ENCODE data around the gene PCDHGA5. TPM values are rescaled to one million over a fixed set of nuclear protein-coding genes. Genes with fewer than 3 reads are reported as not detected.
"Not testable (repeated sequence)": the region's sequence is repeated elsewhere in the genome, so short reads cannot be mapped to it uniquely, and the experiment has no call there.

Gene PCDHGA5
- polyA plus RNA-seq, 3 donors: not detected

DNA sequence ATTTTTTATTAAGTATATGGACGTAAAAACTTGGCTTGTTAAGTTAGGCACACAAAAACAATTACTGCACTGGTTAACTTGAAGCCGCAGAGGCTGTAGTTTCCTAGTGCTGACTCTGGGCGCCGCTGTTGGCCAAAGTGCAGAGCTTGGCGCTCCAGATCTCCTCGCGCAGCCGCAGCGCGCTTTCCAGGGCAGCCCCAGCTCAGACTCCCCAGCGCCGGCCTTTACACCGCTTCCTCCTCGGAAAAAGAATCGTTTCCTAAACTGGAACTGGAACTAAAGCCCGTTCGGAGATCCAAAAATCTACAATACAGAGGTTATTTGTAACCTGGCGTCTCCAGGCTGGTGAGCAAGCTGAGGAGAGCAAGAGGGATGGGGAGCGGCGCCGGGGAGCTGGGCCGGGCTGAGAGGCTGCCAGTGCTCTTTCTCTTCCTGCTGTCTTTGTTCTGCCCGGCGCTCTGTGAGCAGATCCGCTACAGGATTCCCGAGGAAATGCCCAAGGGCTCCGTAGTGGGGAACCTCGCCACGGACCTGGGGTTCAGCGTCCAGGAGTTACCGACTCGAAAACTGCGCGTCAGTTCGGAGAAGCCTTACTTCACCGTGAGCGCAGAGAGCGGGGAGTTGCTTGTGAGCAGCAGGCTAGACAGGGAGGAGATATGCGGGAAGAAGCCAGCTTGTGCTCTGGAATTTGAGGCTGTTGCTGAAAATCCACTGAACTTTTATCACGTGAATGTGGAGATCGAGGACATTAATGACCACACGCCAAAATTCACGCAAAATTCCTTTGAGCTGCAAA lies 34.0 kb downstream of the PCDHGA5 start, which contains the start of gene PCDHGB5:
Gene PCDHGB5 (plus strand): TSS at position 192 of the 796 bp plus-strand sequence. CDS start 181 bp downstream, at position 373.
- H3K27ac Mint-ChIP-seq; H3K4me1 Mint-ChIP-seq; H3K27ac ChIP-seq (ENCODE audit: low read depth in 1 of 2, low read length in 2 of 2); H3K9ac ChIP-seq (ENCODE audit: insufficient read depth, low read length, poor library complexity, severe bottlenecking); intact Hi-C loops (cut with micrococcal nuclease); H4K20me1 ChIP-seq (ENCODE audit: insufficient read depth, low read length); DNase-seq; H3K79me2 ChIP-seq (ENCODE audit: insufficient read depth, low read length); H3K4me1 ChIP-seq (ENCODE audit: control insufficient read depth in 1 of 2, insufficient read depth in 2 of 2, low read length in 2 of 2); H3K36me3 ChIP-seq (replicated peaks in 1 of 2; ENCODE audit: control insufficient read depth in 1 of 2, insufficient read depth in 2 of 2, low read length in 2 of 2); H3K4me2 ChIP-seq (replicated peaks; ENCODE audit: extremely low read depth, low read length, poor library complexity, severe bottlenecking); H3K4me3 ChIP-seq (replicated peaks in 1 of 3; ENCODE audit: low read depth in 2 of 3, low read length in 3 of 3): not testable (repeated sequence)
- Mint-ChIP-seq H3K27me3 (ENCODE audit: low read depth in 3 of 3) (peaks cover 69 to 85% (median 83%) of the 10 kb centered on the region in 3 donors), H3K9me3 (peaks cover 37 to 76% (median 64%) of the 10 kb centered on the region in 7 donors), H3K36me3 (peaks cover 7 to 13% of the 10 kb centered on the region in 2 donors), H3K4me3 (peak within 1 kb of the TSS; percentile 37 to 73)
- peak within 1 kb of the TSS; percentile 29 for H2AFZ ChIP-seq (ENCODE audit: insufficient read depth, low read depth, low read length, poor library complexity, severe bottlenecking)
- peaks cover 50 to 83% of the 10 kb centered on the region in 2 donors for H3K9me3 ChIP-seq (replicated peaks in 1 of 2; ENCODE audit: control insufficient read depth in 1 of 2, insufficient read depth in 1 of 2, low read length in 2 of 2)
- TF ChIP-seq, protein P1, sequence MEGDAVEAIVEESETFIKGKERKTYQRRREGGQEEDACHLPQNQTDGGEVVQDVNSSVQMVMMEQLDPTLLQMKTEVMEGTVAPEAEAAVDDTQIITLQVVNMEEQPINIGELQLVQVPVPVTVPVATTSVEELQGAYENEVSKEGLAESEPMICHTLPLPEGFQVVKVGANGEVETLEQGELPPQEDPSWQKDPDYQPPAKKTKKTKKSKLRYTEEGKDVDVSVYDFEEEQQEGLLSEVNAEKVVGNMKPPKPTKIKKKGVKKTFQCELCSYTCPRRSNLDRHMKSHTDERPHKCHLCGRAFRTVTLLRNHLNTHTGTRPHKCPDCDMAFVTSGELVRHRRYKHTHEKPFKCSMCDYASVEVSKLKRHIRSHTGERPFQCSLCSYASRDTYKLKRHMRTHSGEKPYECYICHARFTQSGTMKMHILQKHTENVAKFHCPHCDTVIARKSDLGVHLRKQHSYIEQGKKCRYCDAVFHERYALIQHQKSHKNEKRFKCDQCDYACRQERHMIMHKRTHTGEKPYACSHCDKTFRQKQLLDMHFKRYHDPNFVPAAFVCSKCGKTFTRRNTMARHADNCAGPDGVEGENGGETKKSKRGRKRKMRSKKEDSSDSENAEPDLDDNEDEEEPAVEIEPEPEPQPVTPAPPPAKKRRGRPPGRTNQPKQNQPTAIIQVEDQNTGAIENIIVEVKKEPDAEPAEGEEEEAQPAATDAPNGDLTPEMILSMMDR (IDR thresholded peaks at IDR 0.05): peak; percentile 49
- peaks cover 56 to 97% of the 10 kb centered on the region in 2 donors for H3K27me3 ChIP-seq (ENCODE audit: control insufficient read depth in 2 of 2, insufficient read depth in 2 of 2, low read length in 2 of 2)
- WGBS (ENCODE audit: insufficient coverage): 1% methylated on average over 13 of the region's 43 CpGs

DNA sequence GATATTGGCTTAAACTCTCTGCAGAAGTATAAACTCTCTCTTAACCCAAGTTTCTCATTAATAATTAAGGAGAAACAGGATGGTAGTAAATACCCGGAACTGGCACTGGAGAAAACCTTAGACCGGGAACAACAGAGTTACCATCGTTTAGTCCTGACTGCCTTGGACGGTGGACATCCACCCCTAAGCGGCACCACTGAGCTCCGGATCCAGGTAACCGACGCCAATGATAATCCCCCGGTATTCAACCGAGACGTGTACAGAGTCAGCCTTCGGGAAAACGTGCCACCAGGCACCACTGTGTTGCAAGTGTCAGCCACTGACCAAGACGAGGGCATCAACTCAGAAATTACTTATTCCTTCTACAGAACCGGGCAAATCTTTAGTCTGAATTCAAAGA lies 34.6 kb downstream of the PCDHGA5 start:
- no peak overlapping the region for H2AFZ ChIP-seq (ENCODE audit: insufficient read depth, low read depth, low read length, poor library complexity, severe bottlenecking)
- intact Hi-C loops (cut with micrococcal nuclease): no loop called here
- H3K36me3 ChIP-seq (replicated peaks in 1 of 2; ENCODE audit: control insufficient read depth in 1 of 2, insufficient read depth in 2 of 2, low read length in 2 of 2): no peaks in the 10 kb centered on the region
- 30% methylated on average over 14 of the region's 15 CpGs for WGBS (ENCODE audit: insufficient coverage)
- H3K27ac ChIP-seq (ENCODE audit: low read depth in 1 of 2, low read length in 2 of 2): no peak overlapping the region
- H3K9me3 ChIP-seq (replicated peaks in 1 of 2; ENCODE audit: control insufficient read depth in 1 of 2, insufficient read depth in 1 of 2, low read length in 2 of 2): peaks cover 50 to 83% of the 10 kb centered on the region in 2 donors
- H3K4me1 Mint-ChIP-seq: peaks cover 9% of the 10 kb centered on the region
- H4K20me1 ChIP-seq (ENCODE audit: insufficient read depth, low read length): no peaks in the 10 kb centered on the region
- no peak overlapping the region for H3K27ac Mint-ChIP-seq
- peaks cover 0 to 3% of the 10 kb centered on the region in 2 donors for H3K4me1 ChIP-seq (ENCODE audit: control insufficient read depth in 1 of 2, insufficient read depth in 2 of 2, low read length in 2 of 2)
- no peak overlapping the region for H3K4me2 ChIP-seq (replicated peaks; ENCODE audit: extremely low read depth, low read length, poor library complexity, severe bottlenecking)
- no peak overlapping the region for H3K4me3 ChIP-seq (replicated peaks in 1 of 3; ENCODE audit: low read depth in 2 of 3, low read length in 3 of 3)
- peaks cover 69 to 85% (median 83%) of the 10 kb centered on the region in 3 donors for H3K27me3 Mint-ChIP-seq (ENCODE audit: low read depth in 3 of 3)
- H3K9ac ChIP-seq (ENCODE audit: insufficient read depth, low read length, poor library complexity, severe bottlenecking): no peak overlapping the region
- H3K4me3 Mint-ChIP-seq: peak overlapping the region in 1 of 2 donors; percentile 73
- peaks cover 59 to 97% of the 10 kb centered on the region in 2 donors for H3K27me3 ChIP-seq (ENCODE audit: control insufficient read depth in 2 of 2, insufficient read depth in 2 of 2, low read length in 2 of 2)
- peaks cover 9 to 10% of the 10 kb centered on the region in 2 donors for H3K36me3 Mint-ChIP-seq
- no peak for DNase-seq
- TF ChIP-seq, protein P1 (IDR thresholded peaks at IDR 0.05): no peak
- H3K9me3 Mint-ChIP-seq: peaks cover 37 to 76% (median 64%) of the 10 kb centered on the region in 7 donors
- no peaks in the 10 kb centered on the region for H3K79me2 ChIP-seq (ENCODE audit: insufficient read depth, low read length)
